ENCODE results near the gene KIRREL1.

The KIRREL1 gene

DNA sequence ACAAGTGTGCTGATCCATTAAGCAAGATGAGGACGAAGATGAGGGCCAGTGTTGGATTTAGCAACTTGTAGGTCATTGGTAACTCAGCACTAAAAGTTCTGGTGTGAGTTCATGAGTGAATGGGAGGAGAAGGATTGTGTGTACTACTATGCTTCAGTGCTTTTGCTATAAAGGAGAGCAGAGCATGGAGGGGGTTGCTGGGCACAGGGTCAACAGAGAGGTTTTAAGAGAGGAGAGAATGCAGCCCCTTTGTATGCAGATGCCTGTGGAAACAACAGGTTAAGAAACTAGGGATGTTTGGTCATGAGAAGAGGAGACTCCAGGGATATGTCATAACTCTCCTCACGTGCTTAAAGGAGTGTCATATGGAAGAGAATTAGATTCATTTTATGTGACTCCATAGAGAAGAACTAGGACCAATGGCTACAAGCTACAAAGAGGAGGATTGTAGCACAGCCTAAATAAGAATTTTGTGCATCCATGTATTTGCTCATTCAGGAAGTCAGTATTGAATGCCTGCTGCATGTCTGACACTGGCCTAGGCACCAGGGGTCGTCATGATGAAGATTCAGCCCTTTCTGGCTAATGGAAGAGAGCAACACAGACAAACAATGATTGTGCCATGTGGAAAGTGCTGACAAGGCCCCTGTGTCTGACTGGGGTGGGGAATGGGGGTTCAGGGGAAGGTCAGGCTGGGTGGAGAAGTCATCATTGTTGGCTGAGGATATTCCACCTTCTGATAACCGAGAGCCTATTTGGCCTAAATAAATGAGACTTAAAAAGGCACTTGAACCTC lies 53.5 kb downstream of the KIRREL1 start:
- TF ChIP-seq, protein P1, sequence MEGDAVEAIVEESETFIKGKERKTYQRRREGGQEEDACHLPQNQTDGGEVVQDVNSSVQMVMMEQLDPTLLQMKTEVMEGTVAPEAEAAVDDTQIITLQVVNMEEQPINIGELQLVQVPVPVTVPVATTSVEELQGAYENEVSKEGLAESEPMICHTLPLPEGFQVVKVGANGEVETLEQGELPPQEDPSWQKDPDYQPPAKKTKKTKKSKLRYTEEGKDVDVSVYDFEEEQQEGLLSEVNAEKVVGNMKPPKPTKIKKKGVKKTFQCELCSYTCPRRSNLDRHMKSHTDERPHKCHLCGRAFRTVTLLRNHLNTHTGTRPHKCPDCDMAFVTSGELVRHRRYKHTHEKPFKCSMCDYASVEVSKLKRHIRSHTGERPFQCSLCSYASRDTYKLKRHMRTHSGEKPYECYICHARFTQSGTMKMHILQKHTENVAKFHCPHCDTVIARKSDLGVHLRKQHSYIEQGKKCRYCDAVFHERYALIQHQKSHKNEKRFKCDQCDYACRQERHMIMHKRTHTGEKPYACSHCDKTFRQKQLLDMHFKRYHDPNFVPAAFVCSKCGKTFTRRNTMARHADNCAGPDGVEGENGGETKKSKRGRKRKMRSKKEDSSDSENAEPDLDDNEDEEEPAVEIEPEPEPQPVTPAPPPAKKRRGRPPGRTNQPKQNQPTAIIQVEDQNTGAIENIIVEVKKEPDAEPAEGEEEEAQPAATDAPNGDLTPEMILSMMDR (IDR thresholded peaks at IDR 0.05; ENCODE audit: low read depth, low read length), result no peak
- DNase-seq (ENCODE audit: extremely low read depth, low read depth), result no peak

DNA sequence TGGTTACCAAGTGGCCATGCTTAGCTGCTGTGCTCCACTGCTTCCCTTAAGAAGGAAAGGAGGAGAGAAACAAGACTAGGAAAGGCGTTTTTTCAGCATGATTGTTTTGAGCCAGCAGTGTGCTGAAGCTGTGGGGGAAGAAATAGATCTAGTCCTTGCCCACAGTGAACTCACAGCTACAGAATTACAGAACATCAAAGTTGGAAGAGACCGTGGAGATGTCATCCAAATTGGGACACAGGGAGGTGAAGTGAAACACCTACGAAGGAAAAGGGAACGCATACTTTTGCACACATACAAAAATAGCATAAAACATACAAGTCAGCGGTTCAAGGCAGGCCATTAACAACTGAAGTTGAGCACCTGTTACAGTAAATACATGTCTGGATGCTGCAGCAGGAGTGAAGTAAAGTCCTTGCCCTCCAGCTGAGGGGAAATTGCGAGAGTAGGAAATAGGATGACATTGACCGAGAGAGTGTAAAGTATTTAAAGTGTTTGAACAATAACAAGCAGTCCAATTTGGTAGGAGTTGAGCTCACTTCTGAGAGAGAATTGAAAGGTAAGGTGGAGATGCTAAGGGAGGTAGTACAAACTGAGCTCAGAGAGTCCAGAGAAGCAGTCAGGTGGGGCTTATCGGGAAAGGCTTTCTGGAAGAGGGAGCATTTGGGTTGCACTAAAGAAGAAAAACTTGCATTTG lies 55.1 kb downstream of the KIRREL1 start:
- no peak for DNase-seq (ENCODE audit: extremely low read depth, low read depth)
- TF ChIP-seq, protein P1 (IDR thresholded peaks at IDR 0.05; ENCODE audit: low read depth, low read length), result no peak

DNA sequence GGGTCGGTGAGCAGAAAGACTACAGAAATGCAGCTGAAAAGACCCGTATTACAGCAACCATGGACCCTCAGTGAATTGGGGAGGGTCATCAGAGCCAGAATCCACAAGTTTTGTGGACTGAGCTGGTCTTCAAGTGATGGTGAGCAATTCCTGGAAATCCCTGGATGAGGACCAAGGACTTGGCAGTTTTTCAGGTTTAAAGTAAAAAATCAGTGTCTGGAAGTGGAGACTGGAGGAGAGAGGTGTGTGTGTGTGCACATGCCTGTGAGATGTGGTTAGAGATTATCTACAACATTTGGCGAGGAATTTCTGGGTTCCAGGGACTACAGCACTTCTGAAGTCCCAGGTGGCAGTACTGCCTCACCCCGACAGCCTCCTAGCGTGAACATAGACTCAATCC lies 56.4 kb downstream of the KIRREL1 start:
- no peak for DNase-seq (ENCODE audit: extremely low read depth, low read depth)
- TF ChIP-seq, protein P1 (IDR thresholded peaks at IDR 0.05; ENCODE audit: low read depth, low read length), result no peak

DNA sequence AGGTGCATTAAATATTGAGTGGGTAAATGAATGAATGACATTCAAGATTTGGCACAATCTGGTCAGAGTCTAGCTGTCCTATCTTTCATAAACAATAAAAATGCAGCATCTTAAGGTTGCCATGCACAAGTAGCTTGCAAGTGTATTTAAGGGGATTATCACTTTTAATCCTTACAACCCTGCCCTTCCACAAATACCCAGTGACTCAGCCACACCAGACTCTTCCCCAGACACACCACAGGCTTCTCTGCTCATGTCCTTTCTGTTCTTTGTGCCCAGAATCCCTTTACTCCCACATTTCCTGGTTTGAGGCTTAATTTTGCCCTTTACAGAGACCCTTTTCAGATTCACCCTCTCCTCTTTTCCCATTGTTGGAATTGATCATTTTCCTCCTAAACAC lies 59.8 kb downstream of the KIRREL1 start:
- TF ChIP-seq, protein P1 (IDR thresholded peaks at IDR 0.05; ENCODE audit: low read depth, low read length), result no peak
- no peak for DNase-seq (ENCODE audit: extremely low read depth, low read depth)

DNA sequence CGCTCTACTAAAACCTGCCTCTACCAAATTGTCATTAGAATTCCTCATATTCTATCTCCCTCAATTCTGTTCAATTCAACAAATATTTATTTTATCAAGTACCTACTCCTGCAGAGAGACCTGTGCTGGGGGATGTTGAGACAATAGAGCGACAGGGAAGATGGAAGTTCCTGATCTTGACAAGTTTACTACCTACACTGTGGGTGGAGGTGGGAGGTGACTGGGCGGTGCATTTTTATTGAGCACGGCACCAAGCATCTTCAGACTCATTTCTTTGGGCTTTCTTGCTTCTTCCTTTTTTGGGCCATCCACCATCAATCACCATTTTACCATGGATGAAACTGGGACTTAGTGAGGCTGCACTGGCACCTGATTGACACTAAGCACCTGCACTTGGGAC lies 61.3 kb downstream of the KIRREL1 start:
- no peak for DNase-seq (ENCODE audit: extremely low read depth, low read depth)
- TF ChIP-seq, protein P1 (IDR thresholded peaks at IDR 0.05; ENCODE audit: low read depth, low read length), result no peak

DNA sequence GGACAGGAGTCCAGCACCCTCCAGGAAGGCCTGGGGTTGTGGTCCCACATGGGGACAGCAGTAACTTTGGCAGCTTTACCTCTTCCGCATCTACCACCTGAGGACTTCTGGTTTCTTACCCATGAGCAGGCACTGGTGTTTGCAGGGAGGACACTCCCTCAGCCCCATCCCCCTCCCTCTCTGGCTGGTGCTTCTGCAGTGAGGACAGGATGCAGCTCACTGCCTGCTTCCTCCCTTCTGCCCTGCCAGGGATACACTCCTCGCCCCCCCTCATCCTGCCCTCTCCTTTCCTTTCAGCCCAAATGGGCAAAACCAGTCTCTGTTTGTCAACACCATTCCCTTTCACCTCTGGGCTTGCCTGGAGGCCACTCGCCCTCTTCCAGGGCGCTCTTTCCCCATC lies 62.4 kb downstream of the KIRREL1 start:
- no peak for DNase-seq (ENCODE audit: extremely low read depth, low read depth)
- TF ChIP-seq, protein P1 (IDR thresholded peaks at IDR 0.05; ENCODE audit: low read depth, low read length), result no peak

DNA sequence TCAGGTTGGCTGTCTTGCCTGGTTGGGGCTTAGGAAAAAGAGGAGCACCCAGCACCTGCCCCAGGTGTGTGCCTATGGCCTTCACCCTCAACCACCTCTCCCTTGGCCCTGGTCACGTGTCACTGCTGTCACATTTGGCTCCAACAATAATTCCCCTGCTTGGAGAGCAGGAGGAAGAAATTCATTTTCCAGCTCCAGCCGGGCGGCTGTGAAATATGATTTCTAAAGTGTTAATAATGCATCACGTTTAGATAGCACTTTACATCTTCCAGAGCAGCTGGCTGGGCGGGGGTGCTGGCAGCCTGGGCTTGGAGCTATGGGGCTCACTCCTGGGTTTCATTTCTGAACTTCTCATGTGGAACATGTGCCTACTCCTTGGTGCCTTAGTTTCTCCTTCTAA lies 63.1 kb downstream of the KIRREL1 start:
- TF ChIP-seq, protein P1 (IDR thresholded peaks at IDR 0.05; ENCODE audit: low read depth, low read length), result no peak
- no peak for DNase-seq (ENCODE audit: extremely low read depth, low read depth)

Data from AG09319 (cell line).